ENCODE data around the gene RNF220. TPM values are rescaled to one million over a fixed set of nuclear protein-coding genes. Genes with fewer than 3 reads are reported as not detected.

Gene RNF220
- total RNA-seq, 1 donor from 2014 or later = 76.4 TPM

GRCh38 chr1:44532567-44532944, 127.5 kb downstream of the RNF220 start:
- intact Hi-C loops (cut with DNase I) = no loop called here
- DNase-seq (ENCODE audit: missing footprints) (no peak), ATAC-seq (no peak)

- no peak for ATAC-seq
- intact Hi-C loops (cut with DNase I) = no loop called here
Measured at GRCh38 chr1:44534771-44535170, 129.7 kb downstream of the RNF220 start.

DNA sequence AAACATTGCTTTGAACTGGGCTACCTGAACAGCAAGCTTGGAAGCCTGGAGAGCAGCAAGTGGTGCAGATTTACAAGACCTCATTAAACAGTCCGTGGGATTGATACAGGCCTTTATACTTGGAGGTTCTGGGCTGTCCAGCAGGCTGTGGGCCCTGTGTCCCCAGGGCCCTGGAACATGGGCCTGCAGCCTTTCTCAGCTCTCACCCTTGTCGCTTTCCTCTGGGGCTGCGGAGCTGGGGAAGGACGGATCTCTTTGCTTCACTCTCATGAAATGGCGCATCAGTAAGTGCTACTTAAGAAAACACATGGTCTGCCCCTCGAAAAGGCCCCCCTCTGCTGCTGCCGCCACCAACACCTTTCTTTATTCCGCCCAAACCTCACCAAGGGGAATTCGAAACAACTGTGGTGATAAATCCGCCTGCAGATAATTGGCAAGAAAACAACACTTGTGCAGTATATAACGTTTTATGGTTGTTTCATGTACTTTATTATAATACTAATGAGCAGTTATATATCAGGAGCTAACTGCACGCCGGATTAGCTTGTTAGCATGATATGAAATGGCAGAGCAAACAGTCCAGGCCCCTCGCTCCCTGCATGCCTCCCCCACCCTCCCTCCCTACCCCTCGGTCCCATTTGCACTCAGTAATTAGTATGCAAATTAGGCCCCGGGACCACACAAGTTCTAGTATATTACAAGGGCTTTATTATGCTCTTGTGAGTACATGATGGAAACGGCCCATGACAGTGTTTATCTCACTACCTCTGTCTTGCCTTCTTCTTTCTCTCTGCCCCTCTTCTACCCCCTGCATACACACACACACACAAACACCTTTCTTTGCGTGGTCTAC, 131.5 kb downstream of the RNF220 start:
- intact Hi-C loops (cut with DNase I) = no loop called here
- no peak for ATAC-seq
- no peak for DNase-seq (ENCODE audit: missing footprints)

More at GRCh38 chr1:44534771-44535170, 129.7 kb downstream of the RNF220 start:
- no peak for DNase-seq (ENCODE audit: missing footprints)

DNA sequence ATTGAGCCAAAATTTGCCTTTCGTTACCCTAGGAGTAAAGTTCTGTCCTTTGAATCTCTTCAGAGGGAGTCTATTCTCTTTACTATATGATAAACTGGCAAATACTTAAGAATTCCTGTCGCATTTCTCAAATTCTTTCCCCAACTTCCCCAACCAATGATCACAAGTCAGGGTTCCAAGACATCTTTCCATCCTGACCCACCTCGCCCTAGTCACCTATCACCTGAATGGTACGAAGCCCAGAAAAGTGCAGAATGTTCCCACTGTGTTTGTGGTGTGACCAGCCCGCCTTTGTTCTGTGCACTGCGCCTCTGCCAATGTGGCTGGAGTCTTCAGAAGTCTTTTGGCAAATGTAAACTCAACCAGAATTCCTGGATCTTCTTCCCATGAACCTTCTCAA, 132.5 kb downstream of the RNF220 start:
- intact Hi-C loops (cut with DNase I) = no loop called here
- DNase-seq (ENCODE audit: missing footprints) = no peak
- ATAC-seq = no peak

DNA sequence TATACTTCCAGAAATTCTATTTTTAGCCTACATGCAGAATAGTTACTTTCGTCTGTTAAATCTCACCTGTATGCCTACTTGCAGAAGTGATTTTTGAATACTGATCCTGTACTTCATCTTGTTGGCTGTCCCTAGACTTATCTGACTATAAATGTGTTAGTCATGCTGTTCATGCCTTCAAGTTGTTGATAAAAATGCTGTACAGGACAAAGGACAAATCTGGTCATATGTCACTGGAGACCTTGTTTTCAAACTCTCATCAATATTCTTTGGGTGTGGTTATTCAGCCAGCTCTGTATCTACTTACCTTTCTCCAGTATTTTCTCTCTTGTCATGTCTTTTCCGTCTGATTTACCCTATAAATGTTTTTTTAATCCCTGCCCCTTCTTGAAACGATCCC, 132.9 kb downstream of the RNF220 start:
- no peak for ATAC-seq
- DNase-seq (ENCODE audit: missing footprints) = no peak
- intact Hi-C loops (cut with DNase I) = no loop called here

GRCh38 chr1:44539991-44540730, 135.1 kb downstream of the RNF220 start:
- intact Hi-C loops (cut with DNase I) = no loop called here
- ATAC-seq (no peak), DNase-seq (ENCODE audit: missing footprints) (no peak)

DNA sequence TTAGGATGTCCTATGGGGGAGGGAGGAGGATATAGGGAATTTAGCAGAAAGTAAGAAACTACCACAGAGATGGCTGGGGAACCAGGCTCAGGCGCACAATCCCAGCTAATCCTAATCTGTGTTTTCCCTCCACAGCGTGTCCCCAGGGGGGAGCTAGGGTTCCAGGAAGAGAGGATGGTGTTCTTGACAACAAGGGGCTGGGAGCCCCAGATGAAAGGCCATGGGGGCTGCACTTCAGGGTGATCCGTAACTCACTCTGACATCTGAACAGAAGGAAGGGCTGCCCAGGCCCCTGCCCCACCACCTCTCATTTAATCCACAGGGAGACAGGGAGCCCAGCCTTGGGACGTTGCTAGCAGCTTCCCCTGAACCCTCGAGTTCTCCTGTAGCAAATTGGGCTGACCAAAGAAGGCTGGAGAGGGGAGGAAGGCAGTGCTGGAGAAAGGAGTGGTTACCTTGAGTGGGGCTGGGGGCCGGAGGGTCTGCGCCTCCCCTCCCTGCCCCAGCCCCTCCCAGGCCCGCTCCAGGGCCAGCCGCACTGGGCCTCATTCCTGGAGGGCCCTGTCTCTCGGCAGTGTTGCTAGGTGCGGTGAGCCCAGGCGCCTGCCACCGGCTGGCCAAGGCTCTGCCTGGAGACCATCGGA, 137.5 kb downstream of the RNF220 start:
- ATAC-seq (no peak), DNase-seq (ENCODE audit: missing footprints) (no peak)
- intact Hi-C loops (cut with DNase I) = no loop called here

GRCh38 chr1:44543064-44543744, 138.1 kb downstream of the RNF220 start:
- DNase-seq (ENCODE audit: missing footprints) (no peak), ATAC-seq (no peak)
- intact Hi-C loops (cut with DNase I) = no loop called here

DNA sequence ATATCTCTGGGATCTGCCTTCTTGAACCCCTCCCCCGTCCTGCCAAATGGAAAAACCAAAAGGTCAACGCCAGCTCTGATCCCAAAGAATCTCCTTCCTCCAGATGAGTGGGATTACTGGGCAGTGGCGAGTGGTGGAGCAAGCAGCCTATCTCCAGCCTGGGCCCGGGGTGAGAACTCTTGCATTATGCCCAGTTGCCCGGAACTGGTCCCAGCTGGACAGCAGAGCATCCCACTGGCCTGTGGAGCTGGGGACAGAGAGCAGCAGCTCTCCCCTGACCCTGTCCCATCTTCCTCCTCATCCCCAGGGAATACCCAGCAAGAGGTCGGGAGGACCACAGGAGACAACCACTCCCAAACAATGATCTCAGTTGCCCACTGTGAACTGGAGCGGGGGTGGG, 138.7 kb downstream of the RNF220 start:
- intact Hi-C loops (cut with DNase I) = no loop called here

GRCh38 chr1:44544960-44545359, 139.9 kb downstream of the RNF220 start:
- intact Hi-C loops (cut with DNase I) = no loop called here
- DNase-seq (ENCODE audit: missing footprints) (no peak), ATAC-seq (no peak)

More for the DNA sequence above, 138.7 kb downstream of the RNF220 start:
- ATAC-seq (no peak), DNase-seq (ENCODE audit: missing footprints) (no peak)

GRCh38 chr1:44545961-44546360, 140.9 kb downstream of the RNF220 start:
- intact Hi-C loops (cut with DNase I) = no loop called here

DNA sequence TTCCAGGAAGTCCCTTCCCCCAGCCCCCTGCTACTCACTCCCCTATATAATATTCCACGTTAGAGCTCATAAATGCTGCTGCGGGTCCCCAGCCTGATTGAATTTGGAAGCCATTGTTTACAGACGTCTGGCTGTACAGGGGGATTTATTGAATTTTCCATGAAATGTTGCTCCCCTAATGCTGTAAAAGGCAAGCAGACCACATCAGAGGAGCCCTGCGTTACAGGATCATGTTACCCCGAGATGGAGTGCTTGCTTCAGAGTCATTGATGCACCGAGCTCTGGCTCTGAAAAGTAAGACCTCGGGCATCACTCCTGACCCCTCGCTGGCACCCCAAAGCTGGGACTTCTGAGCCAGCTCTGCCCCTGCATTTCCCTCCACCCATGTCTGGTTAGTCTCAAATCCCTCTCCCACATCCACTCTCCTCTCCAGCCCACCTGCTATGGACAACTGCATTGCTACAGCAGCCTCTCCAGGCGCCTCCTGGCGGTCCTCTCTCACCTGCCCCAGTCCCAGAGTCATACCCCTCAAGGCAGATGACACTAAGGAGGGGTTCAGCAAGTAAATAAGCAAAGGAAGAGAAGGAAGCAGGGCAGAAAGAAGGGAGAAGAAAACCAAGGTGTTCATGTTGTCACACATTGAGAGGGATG, 141.5 kb downstream of the RNF220 start:
- intact Hi-C loops (cut with DNase I) = no loop called here
- ATAC-seq = no peak
- no peak for DNase-seq (ENCODE audit: missing footprints)

More at GRCh38 chr1:44545961-44546360, 140.9 kb downstream of the RNF220 start:
- DNase-seq (ENCODE audit: missing footprints) (no peak), ATAC-seq (no peak)

DNA sequence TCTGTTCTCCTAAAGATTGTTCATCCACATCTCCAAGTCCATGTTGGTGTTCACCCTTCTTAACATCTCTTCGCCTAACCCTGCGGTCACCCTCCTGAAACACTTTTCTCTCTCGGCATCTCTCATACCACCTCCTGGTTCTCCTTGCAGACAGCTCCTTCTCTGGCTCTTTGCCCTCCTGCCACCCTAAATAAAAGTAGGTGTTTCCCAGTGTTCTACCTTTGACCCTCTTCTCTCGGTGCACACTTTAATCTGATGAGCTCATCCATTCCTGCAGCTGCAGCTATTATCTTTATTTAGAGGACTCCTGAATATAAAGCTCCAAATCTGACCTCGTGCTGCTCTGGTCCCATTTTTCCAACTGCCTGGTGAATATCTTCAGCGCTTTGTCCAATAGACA, 142.3 kb downstream of the RNF220 start:
- ATAC-seq (no peak), DNase-seq (ENCODE audit: missing footprints) (no peak)
- intact Hi-C loops (cut with DNase I) = no loop called here

DNA sequence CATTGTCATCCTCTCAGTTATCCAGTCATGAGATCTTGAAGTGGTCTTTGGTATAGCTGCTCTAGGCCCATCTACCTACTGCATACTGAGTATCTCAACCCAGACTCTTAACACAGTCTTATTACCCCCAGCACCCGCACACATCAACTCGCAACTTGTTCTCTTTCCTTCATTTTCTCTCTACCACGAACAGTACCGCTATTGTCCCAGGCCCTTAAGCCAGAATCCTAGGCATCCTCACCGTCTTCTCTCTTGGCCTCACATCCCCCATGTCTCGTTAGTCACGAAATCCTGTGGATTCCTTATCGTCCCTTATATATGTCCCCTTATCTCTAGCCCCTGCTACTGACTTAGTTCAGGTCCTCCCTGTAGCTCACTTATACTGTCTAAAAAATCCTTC, 142.8 kb downstream of the RNF220 start:
- ATAC-seq = no peak
- no peak for DNase-seq (ENCODE audit: missing footprints)
- intact Hi-C loops (cut with DNase I) = no loop called here

DNA sequence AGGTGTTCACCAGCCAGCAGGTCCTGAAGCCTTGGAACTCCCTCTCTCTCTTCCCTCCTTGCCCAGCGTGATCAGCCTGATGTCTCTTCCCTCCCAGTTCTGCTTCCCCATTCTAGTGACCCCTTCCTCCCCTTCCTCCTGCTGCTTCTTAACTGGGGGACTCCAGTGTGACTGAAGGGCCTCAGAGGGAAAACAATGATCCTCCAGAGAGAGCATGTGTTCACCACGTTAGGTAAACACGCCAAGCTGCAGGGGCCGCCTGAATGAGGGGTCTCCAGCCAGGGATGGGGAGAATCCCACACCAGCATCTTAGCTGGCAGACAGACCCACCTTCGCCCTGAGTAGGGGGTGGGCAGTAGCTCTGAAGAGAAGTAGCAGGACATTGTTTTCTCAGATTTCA, 144.5 kb downstream of the RNF220 start:
- ATAC-seq = no peak
- intact Hi-C loops (cut with DNase I) = no loop called here

GRCh38 chr1:44553127-44553758, 148.2 kb downstream of the RNF220 start:
- ATAC-seq = no peak
- intact Hi-C loops (cut with DNase I) = no loop called here

More for the DNA sequence above, 144.5 kb downstream of the RNF220 start:
- no peak for DNase-seq (ENCODE audit: missing footprints)

GRCh38 chr1:44553771-44554170, 148.7 kb downstream of the RNF220 start:
- intact Hi-C loops (cut with DNase I) = no loop called here
- ATAC-seq (no peak), DNase-seq (ENCODE audit: missing footprints) (no peak)

More at GRCh38 chr1:44553127-44553758, 148.2 kb downstream of the RNF220 start:
- DNase-seq (ENCODE audit: missing footprints) = no peak

DNA sequence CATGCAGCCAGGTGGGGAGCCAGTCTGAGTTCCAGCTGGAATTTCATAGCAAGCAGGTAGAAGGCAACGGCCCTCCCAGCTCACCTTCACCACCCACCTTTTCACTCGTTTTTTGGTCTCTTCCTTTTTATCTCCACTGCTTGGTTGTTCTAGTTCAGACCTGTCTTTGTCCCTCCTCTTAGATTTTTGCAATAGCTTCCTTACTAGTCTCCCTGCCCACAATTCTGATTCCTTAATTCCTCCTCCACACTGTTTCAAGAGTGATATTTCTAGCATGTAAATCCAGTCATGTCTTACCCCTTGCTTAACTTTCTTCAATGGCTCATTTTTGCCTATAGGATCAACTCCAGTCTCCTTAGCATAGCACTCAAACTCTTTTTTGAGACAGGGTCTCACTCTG, 149.7 kb downstream of the RNF220 start:
- no peak for DNase-seq (ENCODE audit: missing footprints)
- ATAC-seq = no peak
- intact Hi-C loops (cut with DNase I) = no loop called here
